AG04450 (cell line): ENCODE results near the gene MOB2. TPM values are rescaled to one million over a fixed set of nuclear protein-coding genes. Genes with fewer than 3 reads are reported as not detected.

Experiments used
- CTCF ChIA-PET: fragments of 300-600, 350-600 bp; formaldehyde crosslinking; extraction: SDS; loops from one replicate; lab custom pipeline; 2022; ENCODE audit warnings: antibody characterized with exemption, inconsistent platforms; lab: Charles Lee
- POLR2A ChIA-PET: fragments of 350-600 bp; formaldehyde crosslinking; extraction: SDS; loops from one replicate; lab custom pipeline; 2021; ENCODE audit warnings: antibody characterized with exemption, inconsistent platforms; lab: Yijun Ruan, JAX
- DNase-seq: peaks from one replicate; pipeline ENCODE4 v3.0.0-alpha.2; 2011; ENCODE audit warnings: low read depth, low spot score
- H3K27ac ChIP-seq: one replicate; pipeline ENCODE4 v1.5.1; 2012; ENCODE audit warnings: low read depth, low read length, control low read depth
- H3K27me3 ChIP-seq: one replicate; pipeline ENCODE4 v1.6.0; 2012; ENCODE audit warnings: low read length; ENCODE audit not compliant: control insufficient read depth, insufficient read depth
- H3K4me3 ChIP-seq: 2 replicates; pipeline ENCODE4 v1.5.1; 2011; ENCODE audit warnings: mild to moderate bottlenecking, low read depth, low read length, control low read depth
- H3K9me3 ChIP-seq: 2 replicates; pipeline ENCODE4 v1.5.1; 2012; ENCODE audit warnings: low read length; ENCODE audit not compliant: control insufficient read depth, insufficient read depth
- CTCF ChIP-seq: IDR thresholded peaks from 2 replicates; pipeline ENCODE4 v1.5.1; 2011; ENCODE audit warnings: low read depth, low read length, control low read depth, inconsistent platforms
- polyA plus RNA-seq: library from polyadenylated mRNA; depleted of rRNA; stranded (reverse); fragments of >200 nt; gene quantifications from 2 replicates; pipeline ENCODE4 v1.2.3, GENCODE V29; 2011; rRNA removed

Gene MOB2
- polyA plus RNA-seq, 1 experiment, result 19.9 TPM

GRCh38 chr11:1422981-1423380, 63.6 kb downstream of the MOB2 start:
- peaks cover 95% of the 10 kb centered on the region for H3K9me3 ChIP-seq
- H3K4me3 ChIP-seq, result no peak overlapping the region
- no peak for TF ChIP-seq CTCF
- DNase-seq, result no peak
- no peaks in the 10 kb centered on the region for H3K27me3 ChIP-seq
- ChIA-PET POLR2A (no interaction called here), CTCF (no interaction called here)
- no peak overlapping the region for H3K27ac ChIP-seq

GRCh38 chr11:1422481-1422880, 64.1 kb downstream of the MOB2 start:
- Histone ChIP-seq H3K27me3 (no peaks in the 10 kb centered on the region), H3K4me3 (no peak overlapping the region), H3K9me3 (peaks cover 92% of the 10 kb centered on the region), H3K27ac (no peak overlapping the region)
- ChIA-PET CTCF (interaction anchor here (0.6 kb wide), 1 partner anchor 318 kb away, joined by 4 read pairs; no protein-coding TSS in a partner anchor), POLR2A (no interaction called here)
- no peak for DNase-seq
- TF ChIP-seq CTCF, result no peak

GRCh38 chr11:1421291-1421690, 65.3 kb downstream of the MOB2 start:
- Histone ChIP-seq H3K9me3 (peaks cover 92% of the 10 kb centered on the region), H3K27me3 (no peaks in the 10 kb centered on the region), H3K4me3 (no peak overlapping the region), H3K27ac (no peak overlapping the region)
- no peak for TF ChIP-seq CTCF
- ChIA-PET POLR2A (no interaction called here), CTCF (no interaction called here)
- no peak for DNase-seq

GRCh38 chr11:1419811-1420210, 66.8 kb downstream of the MOB2 start:
- Histone ChIP-seq H3K9me3 (peaks cover 88% of the 10 kb centered on the region), H3K4me3 (no peak overlapping the region), H3K27ac (no peak overlapping the region), H3K27me3 (no peaks in the 10 kb centered on the region)
- POLR2A ChIA-PET, result no interaction called here
- CTCF ChIA-PET, result no interaction called here
- TF ChIP-seq CTCF, result no peak
- DNase-seq, result no peak

Other genes starting within 250 kb of the MOB2 start
- gene TOLLIP, start 177.1 kb downstream of the MOB2 start, polyA plus RNA-seq, result 24.3 and 27.2 TPM in 2 replicates
- gene BRSK2, start 96.8 kb downstream of the MOB2 start, polyA plus RNA-seq, result 0.11 and 0.12 TPM in 2 replicates
- gene DUSP8, start 85.5 kb upstream of the MOB2 start, polyA plus RNA-seq, result 1.5 and 2.1 TPM in 2 replicates
- gene KRTAP5-1, start 98.5 kb upstream of the MOB2 start, polyA plus RNA-seq, result not detected in 2 replicates
- not detected in 2 replicates for gene KRTAP5-2, start 111.5 kb upstream of the MOB2 start, polyA plus RNA-seq
- not detected in 2 replicates for gene KRTAP5-3, start 121.7 kb upstream of the MOB2 start, polyA plus RNA-seq
- not detected in 2 replicates for gene KRTAP5-4, start 135.4 kb upstream of the MOB2 start, polyA plus RNA-seq
- gene KRTAP5-5, start 143.0 kb upstream of the MOB2 start, polyA plus RNA-seq, result not detected in 2 replicates
- not detected in 2 replicates for gene KRTAP5-6, start 210.4 kb upstream of the MOB2 start, polyA plus RNA-seq